DOHH2 (cell line): ENCODE data around the gene CASKIN1.

Source experiments
- EZH2phosphoT487 ChIP-seq: fragments of 200-600 bp; sonication (generic); IDR thresholded peaks from 2 replicates; pipeline ENCODE4 v1.6.1; 2017; ENCODE audit warnings: borderline replicate concordance, mild to moderate bottlenecking, antibody characterized with exemption, low read length, moderate library complexity, mixed read lengths
- TF ChIP-seq, protein P1 (sequence below): fragments of 200-600 bp; sonication (generic); IDR thresholded peaks from one replicate; pipeline ENCODE4 v1.5.1; 2014; ENCODE audit warnings: antibody characterized with exemption, mild to moderate bottlenecking, low read depth, low read length; ENCODE audit not compliant: poor library complexity, severe bottlenecking

GRCh38 chr16:2196981-2197511 is 641 bp upstream of the CASKIN1 start:
- TF ChIP-seq, protein P1, sequence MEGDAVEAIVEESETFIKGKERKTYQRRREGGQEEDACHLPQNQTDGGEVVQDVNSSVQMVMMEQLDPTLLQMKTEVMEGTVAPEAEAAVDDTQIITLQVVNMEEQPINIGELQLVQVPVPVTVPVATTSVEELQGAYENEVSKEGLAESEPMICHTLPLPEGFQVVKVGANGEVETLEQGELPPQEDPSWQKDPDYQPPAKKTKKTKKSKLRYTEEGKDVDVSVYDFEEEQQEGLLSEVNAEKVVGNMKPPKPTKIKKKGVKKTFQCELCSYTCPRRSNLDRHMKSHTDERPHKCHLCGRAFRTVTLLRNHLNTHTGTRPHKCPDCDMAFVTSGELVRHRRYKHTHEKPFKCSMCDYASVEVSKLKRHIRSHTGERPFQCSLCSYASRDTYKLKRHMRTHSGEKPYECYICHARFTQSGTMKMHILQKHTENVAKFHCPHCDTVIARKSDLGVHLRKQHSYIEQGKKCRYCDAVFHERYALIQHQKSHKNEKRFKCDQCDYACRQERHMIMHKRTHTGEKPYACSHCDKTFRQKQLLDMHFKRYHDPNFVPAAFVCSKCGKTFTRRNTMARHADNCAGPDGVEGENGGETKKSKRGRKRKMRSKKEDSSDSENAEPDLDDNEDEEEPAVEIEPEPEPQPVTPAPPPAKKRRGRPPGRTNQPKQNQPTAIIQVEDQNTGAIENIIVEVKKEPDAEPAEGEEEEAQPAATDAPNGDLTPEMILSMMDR = no peak
- TF ChIP-seq EZH2phosphoT487 = peak; percentile 64; the same call in 1 of the 2 replicates
